Neural progenitor cell (in vitro differentiated cells): ENCODE data around the gene TMCO1. TPM values are rescaled to one million over a fixed set of nuclear protein-coding genes. Genes with fewer than 3 reads are reported as not detected.

Experiments
- DNase-seq: peaks from one replicate; pipeline ENCODE4 v3.0.0-alpha.2; 2016; ENCODE audit warnings: low spot score
- H2AFZ ChIP-seq: fragments of 200-600 bp; sonication (generic); replicated peaks from 2 replicates; pipeline ENCODE4 v1.6.1; 2016; ENCODE audit warnings: antibody characterized with exemption
- H3F3A ChIP-seq: fragments of 200-600 bp; sonication (generic); 2 replicates; pipeline ENCODE4 v1.6.1; 2016; ENCODE audit warnings: antibody characterized with exemption, low read depth
- H3K27ac ChIP-seq: fragments of 200-600 bp; sonication (generic); 2 replicates; pipeline ENCODE4 v1.5.1; 2016; ENCODE audit warnings: mild to moderate bottlenecking
- H3K27me3 ChIP-seq: fragments of 200-600 bp; sonication (generic); 2 replicates; pipeline ENCODE4 v1.6.1; 2016; ENCODE audit warnings: mild to moderate bottlenecking, moderate library complexity
- H3K36me3 ChIP-seq: fragments of 200-600 bp; sonication (generic); 2 replicates; pipeline ENCODE4 v1.5.1; 2016
- H3K4me1 ChIP-seq: fragments of 200-600 bp; sonication (generic); 2 replicates; pipeline ENCODE4 v1.6.1; 2016; ENCODE audit warnings: mixed run types
- H3K4me2 ChIP-seq: fragments of 200-600 bp; sonication (generic); 2 replicates; pipeline ENCODE4 v1.6.1; 2016
- H3K4me3 ChIP-seq: fragments of 200-600 bp; sonication (generic); 2 replicates; pipeline ENCODE4 v1.5.1; 2016
- H3K79me2 ChIP-seq: fragments of 200-600 bp; sonication (generic); 2 replicates; pipeline ENCODE4 v1.6.1; 2016; ENCODE audit warnings: low read depth
- H3K9ac ChIP-seq: fragments of 200-600 bp; sonication (generic); 2 replicates; pipeline ENCODE4 v1.6.1; 2016
- H3K9me3 ChIP-seq: fragments of 200-600 bp; sonication (generic); 2 replicates; pipeline ENCODE4 v1.5.1; 2016; ENCODE audit warnings: low read depth
- H4K20me1 ChIP-seq: fragments of 200-600 bp; sonication (generic); 2 replicates; pipeline ENCODE4 v1.6.1; 2016; ENCODE audit warnings: low read depth
- H3K27ac Mint-ChIP-seq: 3 replicates; pipeline ENCODE4 v1.8.0; 2021; ENCODE audit warnings: mixed read lengths
- H3K27me3 Mint-ChIP-seq: 2 replicates; pipeline ENCODE4 v1.8.0; 2022; ENCODE audit warnings: low read depth, mild to moderate bottlenecking, inconsistent platforms, moderate library complexity, mixed read lengths; ENCODE audit not compliant: insufficient read depth
- H3K36me3 Mint-ChIP-seq: 3 replicates; pipeline ENCODE4 v1.8.0; 2021; ENCODE audit warnings: mixed read lengths
- H3K4me1 Mint-ChIP-seq: 3 replicates; pipeline ENCODE4 v1.8.0; 2021; ENCODE audit warnings: mixed read lengths
- H3K4me3 Mint-ChIP-seq: 3 replicates; pipeline ENCODE4 v1.8.0; 2021; ENCODE audit warnings: mild to moderate bottlenecking, moderate library complexity, mixed read lengths
- H3K9me3 Mint-ChIP-seq: 3 replicates; pipeline ENCODE4 v1.8.0; 2020; ENCODE audit warnings: mixed read lengths
- EZH2 ChIP-seq: fragments of 200-600 bp; sonication (generic); IDR thresholded peaks from 2 replicates; pipeline ENCODE4 v1.6.1; 2017; ENCODE audit warnings: antibody characterized with exemption, mild to moderate bottlenecking, moderate library complexity
- EZH2phosphoT487 ChIP-seq: fragments of 200-600 bp; sonication (generic); IDR thresholded peaks from 2 replicates; pipeline ENCODE4 v1.6.1; 2017; ENCODE audit warnings: antibody characterized with exemption
- total RNA-seq: library from RNA; depleted of rRNA; stranded (reverse); fragments of >200 nt; gene quantifications from 2 replicates; pipeline ENCODE4 v1.2.3, GENCODE V29; 2015; ENCODE audit warnings: low replicate concordance
- TF ChIP-seq, protein P1 (sequence below): fragments of 200-600 bp; sonication (generic); IDR thresholded peaks from 2 replicates; pipeline ENCODE4 v1.5.1; 2017; ENCODE audit warnings: antibody characterized with exemption, mild to moderate bottlenecking

Gene TMCO1
- total RNA-seq, 1 donor from 2014 or later, result 89.4 TPM

DNA sequence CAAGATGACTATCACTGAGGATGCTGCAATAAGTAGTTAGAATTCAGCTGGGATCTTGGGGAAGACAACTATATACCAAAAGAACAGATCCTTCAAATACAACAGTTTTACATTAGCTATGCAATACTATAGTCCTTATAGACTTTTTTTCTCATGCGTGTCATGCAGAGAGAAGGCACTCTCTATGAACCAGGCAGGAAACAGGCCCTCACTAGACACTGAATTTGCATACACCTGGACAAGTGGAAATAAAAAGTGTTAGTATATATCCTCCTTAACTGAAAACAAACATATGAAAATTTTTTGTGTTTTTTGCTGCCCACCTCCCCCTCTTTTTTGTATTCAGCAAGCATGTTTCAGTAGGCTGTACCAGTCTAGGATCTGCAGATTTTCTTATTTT is 29.9 kb downstream of the TMCO1 start:
- Mint-ChIP-seq H3K4me3 (no peak overlapping the region), H3K4me1 (no peaks in the 10 kb centered on the region), H3K27ac (no peak overlapping the region), H3K36me3 (peaks cover 21% of the 10 kb centered on the region), H3K9me3 (no peaks in the 10 kb centered on the region), H3K27me3 (no peaks in the 10 kb centered on the region)
- Histone ChIP-seq H3K4me3 (no peak overlapping the region), H3K36me3 (no peaks in the 10 kb centered on the region), H3K9ac (no peak overlapping the region), H2AFZ (no peak overlapping the region), H3K9me3 (no peaks in the 10 kb centered on the region), H3K4me2 (no peak overlapping the region), H3K79me2 (no peaks in the 10 kb centered on the region), H3K4me1 (no peaks in the 10 kb centered on the region), H3K27me3 (no peaks in the 10 kb centered on the region), H4K20me1 (no peaks in the 10 kb centered on the region), H3K27ac (no peak overlapping the region), H3F3A (no peaks in the 10 kb centered on the region)
- TF ChIP-seq EZH2, result no peak
- TF ChIP-seq, protein P1, sequence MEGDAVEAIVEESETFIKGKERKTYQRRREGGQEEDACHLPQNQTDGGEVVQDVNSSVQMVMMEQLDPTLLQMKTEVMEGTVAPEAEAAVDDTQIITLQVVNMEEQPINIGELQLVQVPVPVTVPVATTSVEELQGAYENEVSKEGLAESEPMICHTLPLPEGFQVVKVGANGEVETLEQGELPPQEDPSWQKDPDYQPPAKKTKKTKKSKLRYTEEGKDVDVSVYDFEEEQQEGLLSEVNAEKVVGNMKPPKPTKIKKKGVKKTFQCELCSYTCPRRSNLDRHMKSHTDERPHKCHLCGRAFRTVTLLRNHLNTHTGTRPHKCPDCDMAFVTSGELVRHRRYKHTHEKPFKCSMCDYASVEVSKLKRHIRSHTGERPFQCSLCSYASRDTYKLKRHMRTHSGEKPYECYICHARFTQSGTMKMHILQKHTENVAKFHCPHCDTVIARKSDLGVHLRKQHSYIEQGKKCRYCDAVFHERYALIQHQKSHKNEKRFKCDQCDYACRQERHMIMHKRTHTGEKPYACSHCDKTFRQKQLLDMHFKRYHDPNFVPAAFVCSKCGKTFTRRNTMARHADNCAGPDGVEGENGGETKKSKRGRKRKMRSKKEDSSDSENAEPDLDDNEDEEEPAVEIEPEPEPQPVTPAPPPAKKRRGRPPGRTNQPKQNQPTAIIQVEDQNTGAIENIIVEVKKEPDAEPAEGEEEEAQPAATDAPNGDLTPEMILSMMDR, result no peak
- TF ChIP-seq EZH2phosphoT487, result no peak
- DNase-seq, result no peak

DNA sequence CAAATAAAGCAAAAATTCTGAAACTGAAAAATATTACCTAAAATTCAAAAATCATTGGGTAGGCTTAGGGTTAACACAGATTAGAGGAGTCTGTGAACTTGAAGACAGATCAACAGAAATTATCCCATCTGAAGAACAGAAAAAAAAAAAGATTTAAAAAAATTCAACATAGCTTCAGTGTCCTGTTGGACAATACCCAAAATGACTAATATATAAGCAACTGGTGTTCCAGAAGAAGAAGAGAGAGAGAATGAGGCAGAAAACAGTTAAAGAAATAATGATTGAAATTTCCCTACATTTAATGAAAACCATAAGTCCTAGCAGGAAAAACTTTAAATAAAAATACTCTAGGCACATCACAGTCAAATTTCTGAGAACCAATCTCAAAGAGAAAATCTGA is 31.5 kb downstream of the TMCO1 start:
- no peak overlapping the region for H3K27ac Mint-ChIP-seq
- Histone ChIP-seq H3K4me1 (no peaks in the 10 kb centered on the region), H3K4me2 (no peak overlapping the region), H3K79me2 (no peaks in the 10 kb centered on the region), H3K27ac (no peak overlapping the region), H3K27me3 (no peaks in the 10 kb centered on the region), H2AFZ (no peak overlapping the region), H3K36me3 (no peaks in the 10 kb centered on the region), H3K9ac (no peak overlapping the region), H3K4me3 (no peak overlapping the region), H3F3A (no peaks in the 10 kb centered on the region), H3K9me3 (no peaks in the 10 kb centered on the region), H4K20me1 (no peaks in the 10 kb centered on the region)
- DNase-seq, result no peak
- H3K9me3 Mint-ChIP-seq, result no peaks in the 10 kb centered on the region
- H3K4me1 Mint-ChIP-seq, result no peaks in the 10 kb centered on the region
- H3K4me3 Mint-ChIP-seq, result no peak overlapping the region
- H3K36me3 Mint-ChIP-seq, result peaks cover 16% of the 10 kb centered on the region
- TF ChIP-seq, protein P1, result no peak
- TF ChIP-seq EZH2, result no peak
- TF ChIP-seq EZH2phosphoT487, result no peak
- H3K27me3 Mint-ChIP-seq, result no peaks in the 10 kb centered on the region

DNA sequence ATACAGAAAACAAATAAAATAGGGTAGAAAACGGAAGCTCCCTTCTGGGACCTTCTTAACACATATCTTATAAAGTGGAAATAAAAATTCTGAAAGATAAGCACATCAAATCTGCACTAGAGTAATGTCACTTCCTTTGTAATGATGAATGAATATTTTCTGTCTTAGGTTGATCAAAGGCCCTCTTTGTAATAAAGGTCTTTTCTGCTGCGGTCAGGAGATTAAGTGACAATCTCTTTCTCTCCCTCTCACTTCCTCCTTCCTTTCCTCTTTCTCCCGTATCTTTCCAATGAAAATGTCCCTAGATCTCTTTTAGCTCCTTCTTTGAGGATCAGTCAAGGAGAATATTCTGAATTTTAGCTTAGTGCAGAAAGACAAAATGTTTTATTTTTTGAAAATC is 33.8 kb downstream of the TMCO1 start:
- Histone ChIP-seq H3K4me3 (no peak overlapping the region), H3K36me3 (no peaks in the 10 kb centered on the region), H2AFZ (no peak overlapping the region), H3K27ac (no peak overlapping the region), H3K79me2 (no peaks in the 10 kb centered on the region), H3K4me2 (no peak overlapping the region), H4K20me1 (no peaks in the 10 kb centered on the region), H3F3A (no peaks in the 10 kb centered on the region), H3K9me3 (no peaks in the 10 kb centered on the region), H3K4me1 (no peaks in the 10 kb centered on the region), H3K9ac (no peak overlapping the region), H3K27me3 (no peaks in the 10 kb centered on the region)
- peaks cover 8% of the 10 kb centered on the region for H3K36me3 Mint-ChIP-seq
- no peaks in the 10 kb centered on the region for H3K4me1 Mint-ChIP-seq
- H3K9me3 Mint-ChIP-seq, result no peaks in the 10 kb centered on the region
- TF ChIP-seq EZH2phosphoT487, result no peak
- TF ChIP-seq, protein P1, result no peak
- TF ChIP-seq EZH2, result no peak
- no peak overlapping the region for H3K27ac Mint-ChIP-seq
- H3K4me3 Mint-ChIP-seq, result no peak overlapping the region
- DNase-seq, result no peak
- no peaks in the 10 kb centered on the region for H3K27me3 Mint-ChIP-seq

DNA sequence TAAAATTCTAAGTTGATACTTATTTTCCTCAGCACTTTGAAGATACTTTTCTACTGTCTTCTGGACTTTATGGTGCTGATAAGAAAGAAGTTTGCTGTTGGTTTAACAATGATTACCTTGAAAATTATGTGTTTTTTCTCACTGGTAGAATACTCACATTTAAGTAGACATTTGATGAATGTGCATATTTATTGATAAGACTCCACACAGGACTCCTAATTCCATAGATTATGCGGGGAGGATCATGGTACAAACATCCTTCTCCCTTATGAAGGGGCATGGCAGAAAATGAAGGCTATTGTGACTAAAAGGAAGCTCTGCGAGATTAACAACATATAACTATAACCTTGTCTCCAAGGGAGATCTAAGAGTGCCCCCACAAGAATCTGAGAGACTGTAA is 41.8 kb downstream of the TMCO1 start:
- H3K4me1 ChIP-seq, result no peaks in the 10 kb centered on the region
- no peak overlapping the region for H3K4me3 Mint-ChIP-seq
- H3K4me3 ChIP-seq, result no peak overlapping the region
- TF ChIP-seq, protein P1, result no peak
- TF ChIP-seq EZH2phosphoT487 (no peak), EZH2 (no peak)
- peaks cover 8% of the 10 kb centered on the region for H3K36me3 Mint-ChIP-seq
- no peak overlapping the region for H3K4me2 ChIP-seq
- H3K27ac ChIP-seq, result no peak overlapping the region
- no peaks in the 10 kb centered on the region for H3K27me3 Mint-ChIP-seq
- no peaks in the 10 kb centered on the region for H3K9me3 Mint-ChIP-seq
- no peak for DNase-seq
- H4K20me1 ChIP-seq, result no peaks in the 10 kb centered on the region
- H3K36me3 ChIP-seq, result peaks cover 3% of the 10 kb centered on the region
- H3K9me3 ChIP-seq, result no peaks in the 10 kb centered on the region
- H2AFZ ChIP-seq, result no peak overlapping the region
- no peak overlapping the region for H3K27ac Mint-ChIP-seq
- no peaks in the 10 kb centered on the region for H3K27me3 ChIP-seq
- H3F3A ChIP-seq, result no peaks in the 10 kb centered on the region
- H3K9ac ChIP-seq, result no peak overlapping the region
- no peaks in the 10 kb centered on the region for H3K4me1 Mint-ChIP-seq
- no peaks in the 10 kb centered on the region for H3K79me2 ChIP-seq
